GM12878 (cell line): ENCODE results near the gene CDCP1. TPM values are rescaled to one million over a fixed set of nuclear protein-coding genes. Genes with fewer than 3 reads are reported as not detected.

ENCODE experiments used
- ATAC-seq: fragments of 200-7000 bp; cut with Tn5 transposase; 3 replicates; pipeline ENCODE4 v1.9.1; 2020; ENCODE audit warnings: mild to moderate bottlenecking, moderate library complexity
- BruUV-seq: library from RNA; stranded (reverse); fragments of 400-500 nt; replicated peaks from 2 replicates; lab custom pipeline; 2021; lab: Mats Ljungman, UMichigan
- CTCF ChIA-PET: fragments of 300-600 bp; sonication (Branson Sonifier 250); formaldehyde crosslinking; extraction: SDS; loops from one replicate; lab custom pipeline; 2021; ENCODE audit warnings: inconsistent platforms; lab: Yijun Ruan, JAX
- POLR2A ChIA-PET: fragments of 350-600 bp; formaldehyde crosslinking; extraction: SDS; loops from one replicate; lab custom pipeline; 2021; ENCODE audit warnings: inconsistent platforms; lab: Charles Lee
- RAD21 ChIA-PET: fragments of 300-600 bp; sonication (Branson Sonifier 250); formaldehyde crosslinking; loops from one replicate; lab custom pipeline; 2023; ENCODE audit warnings: antibody characterized with exemption; ENCODE audit not compliant: unreplicated experiment; lab: Charles Lee
- SMC1A ChIA-PET: fragments of 300-600 bp; sonication (Branson Sonifier 250); formaldehyde crosslinking; loops from one replicate; lab custom pipeline; 2023; ENCODE audit not compliant: unreplicated experiment, uncharacterized antibody; lab: Charles Lee
- DNase-seq: peaks from one replicate; pipeline ENCODE4 v3.0.0-alpha.2; 2011; ENCODE audit warnings: low read depth, low spot score
- FAIRE-seq: peaks from 3 replicates; lab custom pipeline; 2011; peaks lifted over from hg19 to GRCh38; lab: Jason Lieb, UNC
- H2AFZ ChIP-seq: 2 replicates; pipeline ENCODE4 v1.6.0; 2011; ENCODE audit warnings: low read depth, low read length, control low read depth; ENCODE audit not compliant: control insufficient read depth
- H3K27ac ChIP-seq: 2 replicates; pipeline ENCODE4 v1.5.1; 2011; ENCODE audit warnings: control low read depth; ENCODE audit not compliant: control insufficient read depth, insufficient read depth
- H3K27me3 ChIP-seq, 2 experiments: replicated peaks in 1 of 2; 2 replicates each; pipeline versions ENCODE4 v1.6.0 to v1.6.1; 2011; ENCODE audit warnings: low read length in 1 of 2; ENCODE audit not compliant: control insufficient read depth in 2 of 2, insufficient read depth in 2 of 2
- H3K36me3 ChIP-seq, 2 experiments: 2 replicates each; pipeline ENCODE4 v1.5.1; 2011; ENCODE audit warnings: low read length in 1 of 2; ENCODE audit not compliant: control insufficient read depth in 2 of 2, insufficient read depth in 2 of 2
- H3K4me1 ChIP-seq: 2 replicates; pipeline ENCODE4 v1.6.1; 2011; ENCODE audit warnings: mild to moderate bottlenecking, low read length, moderate library complexity, mixed read lengths; ENCODE audit not compliant: control insufficient read depth, insufficient read depth
- H3K4me2 ChIP-seq: 2 replicates; pipeline ENCODE4 v1.6.0; 2011; ENCODE audit warnings: control low read depth; ENCODE audit not compliant: control insufficient read depth, insufficient read depth
- H3K4me3 ChIP-seq: fragments of 200-600 bp; sonication (generic); 2 replicates; pipeline ENCODE4 v1.5.1; 2016
- H3K79me2 ChIP-seq: 2 replicates; pipeline ENCODE4 v1.6.0; 2011; ENCODE audit warnings: low read length; ENCODE audit not compliant: control insufficient read depth, insufficient read depth
- H3K9ac ChIP-seq: 2 replicates; pipeline ENCODE4 v1.8.0; 2011; ENCODE audit warnings: low read length, control low read depth, mixed read lengths; ENCODE audit not compliant: control insufficient read depth, insufficient read depth
- H3K9me3 ChIP-seq: replicated peaks from 3 replicates; pipeline ENCODE4 v1.5.1; 2011; ENCODE audit warnings: mild to moderate bottlenecking, low read length; ENCODE audit not compliant: control insufficient read depth, insufficient read depth
- H4K20me1 ChIP-seq: 2 replicates; pipeline ENCODE4 v1.6.0; 2011; ENCODE audit not compliant: control insufficient read depth, insufficient read depth
- GATAD2B ChIP-seq: fragments of 450-650 bp; conservative IDR thresholded peaks from 2 replicates; pipeline ENCODE4 v1.6.1; 2017; ENCODE audit warnings: low read depth, mild to moderate bottlenecking, moderate library complexity
- IKZF1 ChIP-seq: fragments of 450-650 bp; conservative IDR thresholded peaks from 2 replicates; pipeline ENCODE4 v1.6.1; 2017; ENCODE audit warnings: antibody characterized with exemption, mild to moderate bottlenecking
- JUND ChIP-seq: IDR thresholded peaks from 2 replicates; pipeline ENCODE4 v1.6.1; 2012; ENCODE audit warnings: low read depth, mild to moderate bottlenecking, low read length, improper control_type of control experiment, moderate library complexity
- SMAD5 ChIP-seq: IDR thresholded peaks from 2 replicates; pipeline ENCODE4 v1.6.1; 2016; ENCODE audit warnings: antibody characterized with exemption, low read depth
- SP1 ChIP-seq: IDR thresholded peaks from one replicate; pipeline ENCODE4 v1.6.1; 2011; ENCODE audit warnings: low read depth, low read length
- TBL1XR1 ChIP-seq: IDR thresholded peaks from 2 replicates; pipeline ENCODE4 v1.6.1; 2012; ENCODE audit warnings: low read depth, low read length, improper control_type of control experiment
- ZNF24 ChIP-seq: fragments of 450-650 bp; IDR thresholded peaks from 2 replicates; pipeline ENCODE4 v1.6.1; 2017; ENCODE audit warnings: antibody characterized with exemption, mild to moderate bottlenecking
- ZNF274 ChIP-seq: IDR thresholded peaks from one replicate; pipeline ENCODE4 v1.8.0; 2011; ENCODE audit not compliant: insufficient read length, insufficient read depth
- ZNF622 ChIP-seq: fragments of 450-650 bp; IDR thresholded peaks from 2 replicates; pipeline ENCODE4 v1.6.1; 2017; ENCODE audit warnings: mild to moderate bottlenecking, inconsistent platforms
- WGBS: methylation state at CpG from one replicate; pipeline ENCODE4 v1.1.6; 2016; ENCODE audit warnings: low lambda C conversion rate; ENCODE audit not compliant: insufficient replicate concordance, insufficient coverage; ENCODE audit errors: missing lambda C conversion rate; 5-methylcytosine and 5-hydroxymethylcytosine counted together
- in situ Hi-C: fragments of 300-500 bp; cut with MboI; formaldehyde crosslinking; loops from 9 replicates; pipeline ENCODE4 v1.14.3; 2018; ENCODE audit warnings: mixed read lengths
- intact Hi-C: fragments of 100-400 bp; cut with micrococcal nuclease; formaldehyde crosslinking; loops from one replicate; pipeline ENCODE4 v1.14.2; 2022; ENCODE audit not compliant: unreplicated experiment
- polyA plus RNA-seq, 11 experiments: library from polyadenylated mRNA; depleted of rRNA in 4 of 11; unstranded in 6 of 11; stranded (reverse) in 5 of 11; fragments of >200 nt; fragmentation: Nextera tagmentation in 4 of 11; fragmentation: Illumina TruSeq in 1 of 11; extraction: Ambion mirVana in 4 of 11; extraction: Trizol in 1 of 11; gene quantifications; 1 replicate in 1 of 11; 2 replicates in 10 of 11; pipeline versions ENCODE4 v1.2.1 to v1.2.3, GENCODE V29; 2011 to 2016; ENCODE audit warnings: inconsistent platforms in 2 of 11, missing spikeins in 2 of 11, low read depth in 1 of 11
- total RNA-seq, 4 experiments: library from RNA; depleted of rRNA in 3 of 4; stranded (reverse); fragments of >200 nt in 3 of 4; fragmentation: Illumina TruSeq in 1 of 4; extraction: Trizol in 1 of 4; gene quantifications; 2 replicates each; pipeline versions ENCODE4 v1.2.1 to v1.2.3, GENCODE V29; 2013 to 2021

CDCP1 gene
- total and polyA plus RNA-seq, 10 of the 15 experiments (the other 5 are each of a cell fraction or from before 2014, with no cell fraction given), result 0.35 to 2.2 (median 0.86) TPM

- RAD21 ChIA-PET, result interaction anchor here (1.4 to 1.6 kb wide), 2 partner anchors 23 to 65 kb away, joined by 4 read pairs; no protein-coding TSS in a partner anchor
- no peak overlapping the region for H3K4me2 ChIP-seq
- no peak overlapping the region for H3K27ac ChIP-seq
- H3K4me3 ChIP-seq, result no peak overlapping the region
- no peaks in the 10 kb centered on the region for H3K36me3 ChIP-seq
- CTCF ChIA-PET, result interaction anchor here (0.9 to 1.5 kb wide), 10 partner anchors 7 to 90 kb away, joined by 3 to 8 read pairs (median 4); no protein-coding TSS in a partner anchor
- TF ChIP-seq SP1 (no peak), TBL1XR1 (no peak), ZNF622 (no peak), ZNF24 (no peak), SMAD5 (no peak), ZNF274 (no peak), GATAD2B (no peak), IKZF1 (no peak), JUND (no peak)
- H3K27me3 ChIP-seq, result no peaks in the 10 kb centered on the region
- POLR2A ChIA-PET, result interaction anchor here (0.9 to 1.1 kb wide), 2 partner anchors 12 to 17 kb away, joined by 4 read pairs; no protein-coding TSS in a partner anchor
- FAIRE-seq, result no peak
- no peaks in the 10 kb centered on the region for H3K9me3 ChIP-seq
- DNase-seq, result no peak
- no peaks in the 10 kb centered on the region for H4K20me1 ChIP-seq
- ATAC-seq, result no peak
- no peaks in the 10 kb centered on the region for H3K79me2 ChIP-seq
- intact Hi-C loops, result no loop called here
- no peak overlapping the region for H3K9ac ChIP-seq
- H2AFZ ChIP-seq, result no peak overlapping the region
- WGBS, result 47% methylated on average over 12 of the region's 12 CpGs
- SMC1A ChIA-PET, result interaction anchor here (0.6 to 4.5 kb wide), 10 partner anchors 8 to 79 kb away, joined by 3 to 34 read pairs (median 7); no protein-coding TSS in a partner anchor
- no TSS peak for BruUV-seq
- in situ Hi-C loops, result no loop called here
- no peaks in the 10 kb centered on the region for H3K4me1 ChIP-seq
These were observed 25.6 kb downstream of the CDCP1 start for GRCh38 chr3:45120359-45121158.
